NCI-H1694 (cell line): Measurements from ENCODE around the gene OR13A1.
"Not testable (repeated sequence)": the region's sequence is repeated elsewhere in the genome, so short reads cannot be mapped to it uniquely, and the experiment has no call there.

Experiments used
- DNase-seq: peaks from one replicate; lab custom pipeline; 2025; lab: John Stamatoyannopoulos, UW

OR13A1 gene, protein sequence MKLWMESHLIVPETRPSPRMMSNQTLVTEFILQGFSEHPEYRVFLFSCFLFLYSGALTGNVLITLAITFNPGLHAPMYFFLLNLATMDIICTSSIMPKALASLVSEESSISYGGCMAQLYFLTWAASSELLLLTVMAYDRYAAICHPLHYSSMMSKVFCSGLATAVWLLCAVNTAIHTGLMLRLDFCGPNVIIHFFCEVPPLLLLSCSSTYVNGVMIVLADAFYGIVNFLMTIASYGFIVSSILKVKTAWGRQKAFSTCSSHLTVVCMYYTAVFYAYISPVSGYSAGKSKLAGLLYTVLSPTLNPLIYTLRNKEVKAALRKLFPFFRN

DNA sequence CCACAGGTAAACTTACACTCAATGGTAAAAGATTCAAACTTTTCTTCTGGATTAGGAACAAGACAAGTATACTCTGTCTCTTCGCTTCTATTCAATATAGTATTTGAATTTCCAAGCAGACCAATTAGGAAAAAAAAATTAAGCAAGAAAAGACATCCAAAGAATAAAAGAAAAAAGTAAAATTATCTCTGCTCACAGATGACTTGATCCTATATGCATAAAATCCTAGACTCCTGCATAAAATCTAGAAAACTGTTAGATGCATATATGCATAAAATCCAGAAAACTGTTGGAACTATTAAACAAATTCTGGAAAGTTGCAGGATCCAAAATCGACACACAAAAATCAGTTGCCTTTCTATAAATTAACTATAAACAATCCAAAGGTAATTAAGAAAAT lies at the start of gene OR13A1:
Gene OR13A1 (minus strand): TSS at position 101 of the 400 bp plus-strand sequence. CDS start 11,186 bp downstream, outside the sequence.
- DNase-seq, result no peak

DNA sequence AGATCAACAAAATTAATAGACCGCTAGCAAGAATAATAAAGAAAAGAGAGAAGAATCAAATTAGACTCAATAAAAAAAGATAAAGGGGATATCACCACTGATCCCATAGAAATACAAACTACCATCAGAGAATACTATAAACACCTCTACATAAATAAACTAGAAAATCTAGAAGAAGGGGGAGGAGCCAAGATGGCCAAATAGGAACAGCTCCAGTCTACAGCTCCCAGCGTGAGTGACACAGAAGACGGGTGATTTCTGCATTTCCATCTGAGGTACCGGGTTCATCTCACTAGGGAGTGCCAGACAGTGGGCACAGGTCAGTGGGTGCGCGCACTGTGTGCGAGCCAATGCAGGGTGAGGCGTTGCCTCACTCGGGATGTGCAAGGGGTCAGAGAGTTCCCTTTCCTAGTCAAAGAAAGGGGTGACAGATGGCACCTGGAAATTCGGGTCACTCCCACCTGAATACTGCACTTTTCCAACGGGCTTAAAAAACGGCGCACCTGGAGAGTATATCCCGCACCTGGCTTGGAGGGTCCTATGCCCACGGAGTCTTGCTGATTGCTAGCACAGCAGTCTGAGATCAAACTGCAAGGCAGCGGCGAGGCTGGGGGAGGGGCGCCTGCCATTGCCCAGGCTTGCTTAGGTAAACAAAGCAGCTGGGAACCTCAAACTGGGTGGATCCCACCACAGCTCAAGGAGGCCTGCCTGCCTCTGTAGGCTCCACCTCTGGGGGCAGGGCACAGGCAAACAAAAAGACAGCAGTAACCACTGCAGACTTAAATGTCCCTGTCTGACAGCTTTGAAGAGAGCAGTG lies 46.8 kb upstream of the OR13A1 start:
- DNase-seq, result not testable (repeated sequence)

DNA sequence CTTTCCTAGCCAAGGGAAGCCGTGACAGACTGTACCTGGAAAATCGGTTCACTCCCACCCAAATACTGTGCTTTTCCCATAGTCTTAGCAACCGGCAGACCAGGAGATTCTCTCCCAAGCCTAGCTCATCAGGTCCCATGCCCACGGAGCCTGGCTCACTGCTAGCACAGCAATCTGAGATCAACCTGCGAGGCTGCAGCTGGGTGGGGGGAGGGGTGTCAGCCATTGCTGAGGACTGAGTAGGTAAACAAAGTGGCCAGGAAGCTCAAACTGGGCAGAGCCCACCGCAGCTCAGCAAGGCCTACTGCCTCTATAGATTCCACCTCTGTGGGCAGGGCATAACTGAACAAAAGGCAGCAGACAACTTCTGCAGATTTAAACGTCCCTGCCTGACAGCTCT lies 43.6 kb upstream of the OR13A1 start:
- not testable (repeated sequence) for DNase-seq

DNA sequence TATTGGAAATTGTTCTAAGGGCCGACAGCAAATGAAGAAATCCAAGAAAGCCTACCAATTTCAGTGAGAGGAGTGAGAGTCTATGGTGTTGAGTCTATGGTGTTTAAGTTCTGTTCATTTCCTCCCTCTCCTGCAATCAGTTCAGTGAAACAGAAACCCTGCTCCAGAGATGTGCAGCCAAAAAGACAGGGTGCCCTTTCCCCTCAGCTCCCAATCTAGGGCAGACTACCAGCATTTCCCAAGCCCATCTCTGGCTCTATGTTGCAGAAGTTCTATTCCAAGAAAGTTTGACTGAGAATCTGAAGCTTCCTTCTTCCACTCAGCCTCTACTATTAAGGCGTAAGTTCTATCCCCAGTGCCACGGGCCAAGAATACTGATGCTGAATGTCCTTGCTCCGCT lies 40.1 kb upstream of the OR13A1 start:
- no peak for DNase-seq

DNA sequence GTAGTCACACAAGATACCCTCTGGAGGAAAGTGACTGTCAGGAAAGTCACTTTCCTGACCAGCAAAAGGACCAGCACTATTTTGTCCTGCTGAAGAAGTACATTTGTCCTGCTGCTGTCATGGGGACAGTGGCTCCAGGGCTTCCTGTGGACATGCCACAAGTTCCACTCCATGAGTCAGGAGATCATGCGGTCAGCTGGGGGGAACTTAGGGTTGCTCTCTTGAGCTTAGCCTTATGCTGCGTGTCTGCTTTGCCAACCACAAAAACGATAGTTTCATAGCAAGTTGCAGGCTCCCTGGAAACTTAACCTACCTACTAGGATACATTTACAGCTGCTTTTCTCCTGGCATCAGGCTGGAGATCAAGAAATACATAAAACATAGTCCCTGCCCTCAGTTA lies 38.9 kb upstream of the OR13A1 start:
- no peak for DNase-seq

DNA sequence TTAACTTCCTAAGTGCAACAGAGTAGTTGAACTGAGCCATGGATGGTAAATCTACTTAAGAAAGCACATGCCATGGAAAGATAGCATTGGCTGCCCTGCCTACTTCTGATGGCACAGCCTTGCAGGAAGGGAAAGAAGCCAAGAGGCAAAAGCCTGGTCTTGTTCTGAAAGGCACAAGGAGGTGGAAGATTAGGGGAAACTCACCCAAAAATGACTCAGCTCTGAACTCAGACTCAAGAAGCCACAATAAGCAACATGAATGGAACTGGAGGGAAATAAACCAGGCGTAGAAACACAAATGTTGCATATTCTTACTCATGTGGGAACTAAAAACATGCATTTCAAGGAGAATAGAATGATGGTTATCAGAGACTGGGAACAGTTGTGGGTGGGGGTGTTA lies 37.8 kb upstream of the OR13A1 start:
- no peak for DNase-seq

DNA sequence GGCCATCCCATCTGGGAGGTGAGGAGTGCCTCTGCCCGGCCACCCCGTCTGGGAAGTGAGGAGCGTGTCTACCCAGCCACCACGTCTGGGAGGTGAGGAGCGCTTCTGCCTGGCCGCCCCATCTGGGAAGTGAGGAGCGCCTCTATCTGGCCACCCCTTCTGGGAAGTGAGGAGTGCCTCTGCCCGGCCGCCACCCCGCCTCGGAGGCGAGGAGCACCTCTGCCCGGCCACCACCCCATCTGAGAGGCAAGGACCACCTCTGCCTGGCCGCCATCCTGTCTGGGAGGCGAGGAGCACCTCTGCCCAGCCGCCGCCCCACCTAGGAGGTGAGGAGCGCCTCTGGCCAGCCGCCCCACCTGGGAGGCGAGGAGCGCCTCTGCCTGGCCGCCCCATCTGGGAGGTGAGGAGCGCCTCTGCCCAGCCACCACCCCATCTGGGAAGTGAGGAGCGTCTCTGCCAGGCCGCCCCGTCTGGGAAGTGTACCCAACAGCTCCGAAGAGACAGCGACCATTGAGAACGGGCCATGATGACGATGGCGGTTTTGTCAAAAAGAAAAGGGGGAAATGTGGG lies 32.9 kb upstream of the OR13A1 start:
- DNase-seq, result not testable (repeated sequence)

DNA sequence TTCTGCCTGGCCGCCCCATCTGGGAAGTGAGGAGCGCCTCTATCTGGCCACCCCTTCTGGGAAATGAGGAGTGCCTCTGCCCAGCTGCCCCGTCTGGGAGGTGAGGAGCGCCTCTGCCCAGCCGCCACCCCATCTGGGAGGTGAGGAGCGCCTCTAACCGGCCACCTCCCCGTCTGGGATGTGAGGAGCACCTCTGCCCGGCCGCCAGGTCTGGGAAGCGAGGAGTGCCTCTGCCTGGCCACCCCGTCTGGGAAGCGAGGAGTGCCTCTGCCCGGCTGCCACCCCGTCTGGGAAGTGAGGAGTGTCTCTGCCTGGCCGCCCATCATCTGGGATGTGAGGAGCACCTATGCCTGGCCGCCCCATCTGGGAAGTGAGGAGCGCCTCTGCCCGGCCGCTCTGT lies 32.1 kb upstream of the OR13A1 start:
- not testable (repeated sequence) for DNase-seq

DNA sequence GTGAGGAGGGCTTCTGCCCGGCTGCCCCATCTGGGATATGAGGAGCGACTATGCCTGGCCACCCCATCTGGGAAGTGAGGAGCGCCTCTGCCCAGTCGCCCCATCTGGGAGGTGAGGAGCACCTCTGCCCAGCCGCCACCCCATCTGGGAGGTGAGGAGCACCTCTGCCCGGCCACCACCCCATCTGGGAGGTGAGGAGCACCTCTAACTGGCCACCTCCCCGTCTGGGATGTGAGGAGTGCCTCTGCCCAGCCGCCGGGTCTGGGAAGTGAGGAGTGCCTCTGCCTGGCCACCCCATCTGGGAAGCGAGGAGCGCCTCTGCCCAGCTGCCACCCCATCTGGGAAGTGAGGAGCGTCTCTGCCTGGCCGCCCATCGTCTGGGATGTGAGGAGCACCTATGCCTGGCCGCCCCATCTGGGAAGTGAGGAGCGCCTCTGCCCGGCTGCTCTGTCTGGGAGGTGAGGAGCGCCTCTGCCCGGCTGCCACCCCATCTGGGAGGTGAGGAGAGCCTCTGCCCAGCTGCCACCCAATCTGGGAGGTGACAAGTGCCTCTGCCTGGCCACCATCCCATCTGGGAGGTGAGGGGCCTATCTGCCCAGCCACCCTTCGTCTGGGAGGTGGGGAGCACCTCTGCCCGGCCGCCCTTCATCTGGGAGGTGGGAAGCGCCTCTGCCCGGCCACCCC lies 31.4 kb upstream of the OR13A1 start:
- DNase-seq, result not testable (repeated sequence)

DNA sequence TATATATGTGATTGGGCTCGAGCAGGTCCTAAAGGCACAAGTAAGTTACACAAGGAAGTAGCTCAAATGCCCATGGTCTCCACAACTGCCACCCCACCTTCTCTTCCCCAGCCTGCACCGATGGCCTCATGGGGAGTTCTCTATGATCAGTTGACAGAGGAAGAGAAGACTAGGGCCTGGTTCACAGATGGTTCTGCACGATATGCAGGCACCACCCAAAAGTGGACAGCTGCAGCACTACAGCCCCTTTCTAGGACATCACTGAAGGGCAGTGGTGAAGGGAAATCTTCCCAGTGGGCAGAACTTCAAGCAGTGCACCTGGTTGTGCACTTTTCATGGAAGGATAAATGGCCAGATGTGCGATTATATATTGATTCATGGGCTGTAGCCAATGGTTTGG lies 25.0 kb upstream of the OR13A1 start:
- DNase-seq, result not testable (repeated sequence)

DNA sequence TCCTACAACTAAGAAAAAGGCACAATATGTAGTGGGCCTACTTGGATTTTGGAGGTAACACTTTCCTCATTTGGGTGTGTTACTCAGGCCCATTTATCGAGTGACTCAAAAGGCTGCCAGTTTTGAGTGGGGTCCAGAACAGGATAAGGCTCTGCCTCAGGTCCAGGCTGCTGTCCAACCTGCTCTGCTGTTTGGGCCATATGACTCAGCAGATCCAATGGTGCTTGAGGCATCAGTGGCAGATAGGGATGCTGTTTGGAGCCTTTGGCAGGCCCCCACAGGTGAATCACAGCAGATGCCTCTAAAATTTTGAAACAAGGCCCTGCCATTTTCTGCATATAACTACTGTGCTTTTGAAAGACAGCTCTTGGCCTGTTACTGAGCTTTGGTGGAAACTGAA lies 24.5 kb upstream of the OR13A1 start:
- no peak for DNase-seq

DNA sequence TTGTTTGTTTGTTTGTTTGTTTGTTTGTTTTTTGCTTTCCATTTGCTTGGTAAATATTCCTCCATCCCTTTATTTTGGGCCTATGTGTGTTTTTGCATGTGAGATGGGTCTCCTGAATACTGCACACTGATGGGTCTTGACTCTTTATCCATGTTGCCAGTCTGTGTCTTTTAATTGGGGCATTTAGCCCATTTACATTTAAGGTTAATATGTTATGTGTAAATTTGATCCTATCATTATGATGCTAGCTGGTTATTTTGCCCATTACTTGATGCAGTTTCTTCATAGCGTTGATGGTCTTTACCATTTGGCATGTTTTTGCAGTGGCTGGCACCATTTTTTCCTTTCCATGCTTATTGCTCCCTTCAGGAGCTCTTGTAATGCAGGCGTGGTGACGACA lies 16.4 kb upstream of the OR13A1 start:
- DNase-seq, result not testable (repeated sequence)

DNA sequence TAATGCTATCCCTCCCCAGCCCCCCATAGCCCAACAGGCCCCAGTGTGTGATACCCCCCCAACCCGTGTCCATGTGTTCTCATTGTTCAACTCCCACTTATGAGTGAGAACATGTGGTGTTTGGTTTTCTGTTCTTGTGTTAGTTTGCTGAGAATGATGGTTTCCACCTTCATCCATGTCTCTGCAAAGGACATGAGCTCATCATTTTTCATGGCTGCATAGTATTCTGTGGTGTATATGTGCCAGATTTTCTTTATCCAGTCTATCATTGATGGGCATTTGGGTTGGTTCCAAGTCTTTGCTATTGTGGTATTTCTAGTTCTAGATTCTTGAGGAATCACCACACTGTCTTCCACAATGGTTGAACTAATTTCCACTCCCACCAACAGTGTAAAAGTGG lies 11.5 kb upstream of the OR13A1 start:
- not testable (repeated sequence) for DNase-seq

DNA sequence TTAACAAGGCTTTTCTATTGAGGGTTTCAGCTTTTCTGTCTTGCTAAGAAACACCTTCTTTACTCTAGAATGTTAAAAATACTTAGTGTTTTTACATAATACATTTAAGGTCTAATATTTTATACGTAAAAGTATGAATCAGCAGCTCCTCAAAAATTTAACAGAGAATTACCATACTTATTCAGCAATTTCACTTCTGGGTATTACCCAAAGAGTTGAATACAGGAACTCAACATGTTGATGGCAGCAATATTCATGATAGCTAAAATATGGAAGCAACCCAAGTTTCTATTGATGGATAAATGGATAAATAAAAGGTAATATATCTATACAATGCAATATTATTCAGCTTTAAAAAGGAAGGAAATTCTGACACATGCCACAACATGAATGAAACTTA lies 9.7 kb upstream of the OR13A1 start:
- DNase-seq, result no peak

DNA sequence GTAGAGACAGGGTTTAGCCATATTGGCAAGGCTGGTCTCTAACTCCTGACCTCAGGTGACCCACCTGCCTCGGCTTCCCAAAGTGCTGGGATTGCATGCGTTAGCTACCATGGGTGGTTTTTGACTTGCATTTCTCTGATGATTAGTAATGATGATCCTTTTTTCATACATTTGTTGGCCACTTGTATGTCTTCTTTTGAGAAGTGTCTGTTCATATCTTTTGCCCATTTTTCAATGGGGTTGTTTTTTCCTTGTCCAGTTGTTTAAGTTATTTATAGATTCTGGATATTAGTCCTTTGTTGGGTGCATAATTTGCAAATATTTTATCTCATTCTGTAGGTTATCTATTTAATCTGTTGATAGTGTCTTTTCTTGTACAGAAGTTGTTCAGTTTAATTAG lies 4.3 kb upstream of the OR13A1 start:
- DNase-seq, result no peak

DNA sequence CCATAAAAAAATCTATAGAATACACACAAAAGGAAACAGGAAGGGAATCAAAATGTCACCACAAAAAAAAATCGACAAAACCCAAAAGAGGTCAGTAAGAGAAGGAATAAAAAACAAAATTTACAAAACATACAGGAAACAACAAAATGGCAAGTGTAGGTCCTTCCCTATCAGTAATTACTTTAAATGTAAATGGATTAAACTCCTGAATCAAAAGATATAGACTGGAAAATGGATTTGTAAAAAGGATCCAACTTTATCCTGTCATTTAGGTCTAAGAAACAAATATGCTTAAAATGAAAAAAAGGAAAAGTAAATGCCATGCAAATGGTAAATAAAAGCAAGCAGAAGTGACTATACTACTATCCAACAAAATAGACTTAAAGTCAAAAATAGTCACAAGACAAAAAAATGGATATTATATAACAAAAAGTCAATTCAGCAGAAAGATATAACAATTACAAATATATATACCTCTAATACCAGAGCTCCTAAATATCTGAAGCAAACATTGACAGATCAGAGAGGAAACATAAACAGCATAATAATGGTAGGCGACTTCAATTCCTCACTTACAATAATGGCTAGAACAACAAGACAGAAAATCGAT lies 2.0 kb downstream of the OR13A1 start:
- no peak for DNase-seq

DNA sequence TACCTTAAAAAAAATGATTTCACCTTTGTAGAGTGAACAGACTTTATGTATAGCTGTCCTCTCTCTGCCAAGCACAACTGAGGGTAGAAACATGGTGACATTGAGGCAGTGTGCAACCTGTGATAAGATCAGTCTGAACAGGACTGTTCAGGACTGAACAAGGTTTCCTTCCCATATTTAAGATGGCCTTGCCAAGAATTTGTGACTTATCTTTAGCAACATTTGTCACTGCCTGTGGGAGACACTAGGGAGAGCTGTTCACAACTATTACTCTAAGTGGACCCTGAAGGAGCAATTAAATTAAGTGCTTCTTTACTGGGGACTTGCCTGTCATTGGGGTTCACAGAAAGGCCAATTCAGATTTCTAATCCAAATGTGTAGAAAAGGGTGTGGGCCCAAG lies 6.7 kb downstream of the OR13A1 start:
- no peak for DNase-seq

DNA sequence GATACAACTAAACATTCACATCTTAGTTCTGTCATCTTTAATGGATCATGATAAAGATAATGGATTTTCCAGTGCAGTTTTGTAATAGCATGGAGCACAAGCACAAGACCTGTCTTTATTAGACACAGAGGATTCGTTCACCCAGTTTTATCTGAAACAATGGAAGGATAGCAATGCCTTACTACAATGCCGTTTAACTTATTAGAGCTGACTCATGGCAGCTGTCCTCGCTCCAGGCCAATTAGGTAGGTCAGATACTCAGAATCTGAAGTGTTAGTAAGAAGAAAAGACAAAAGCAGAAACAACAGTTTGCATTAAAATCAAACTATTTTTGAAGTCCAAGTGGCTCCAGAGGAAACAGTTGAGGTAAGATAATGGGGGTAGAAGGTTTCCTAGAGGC lies 12.8 kb downstream of the OR13A1 start:
- no peak for DNase-seq

DNA sequence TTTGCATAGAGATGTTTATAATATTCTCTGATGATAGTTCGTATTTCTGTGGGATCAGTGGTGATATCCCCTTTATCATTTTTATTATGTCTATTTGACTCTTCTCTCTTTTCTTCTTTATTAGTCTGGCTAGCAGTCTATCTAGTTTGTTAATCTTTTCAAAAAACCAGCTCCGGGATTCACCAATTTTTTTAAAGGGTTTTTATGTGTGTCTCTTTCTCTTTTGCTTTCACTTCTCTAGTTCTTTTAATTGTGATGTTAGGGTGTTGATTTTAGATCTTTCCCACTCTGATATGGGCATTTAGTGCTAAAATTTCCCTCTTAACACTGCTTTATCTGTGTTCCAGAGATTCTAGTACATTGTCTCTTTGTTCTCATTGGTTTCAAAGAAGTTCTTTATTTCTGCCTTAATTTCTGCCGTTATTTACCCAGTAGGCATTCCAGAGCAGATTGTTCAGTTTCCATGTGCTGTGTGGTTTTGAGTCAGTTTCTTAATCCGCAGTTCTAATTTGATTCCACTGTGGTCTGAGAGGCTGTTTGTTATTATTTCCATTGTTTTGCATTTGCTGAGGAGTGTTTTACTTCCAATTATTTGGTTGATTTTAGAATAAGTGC lies 17.0 kb downstream of the OR13A1 start:
- not testable (repeated sequence) for DNase-seq

DNA sequence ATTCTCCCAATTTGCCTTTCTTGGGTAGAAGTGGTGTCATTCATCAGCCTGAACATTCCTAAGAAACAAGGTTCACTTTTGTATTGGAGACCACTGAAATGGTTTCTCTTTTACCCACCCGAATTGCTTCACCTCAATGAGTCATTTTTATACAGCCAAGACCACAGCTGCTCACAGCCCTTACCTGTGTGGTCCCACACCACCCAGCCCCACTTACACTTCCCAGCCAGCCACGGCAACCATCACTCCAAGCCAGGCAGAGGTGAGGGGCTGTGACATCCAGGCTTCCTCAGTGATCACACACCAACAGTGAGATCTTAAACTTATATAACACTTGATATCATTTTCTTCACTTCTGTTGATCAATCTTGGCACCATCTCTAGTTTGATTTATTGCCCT lies 20.7 kb downstream of the OR13A1 start:
- DNase-seq, result no peak

DNA sequence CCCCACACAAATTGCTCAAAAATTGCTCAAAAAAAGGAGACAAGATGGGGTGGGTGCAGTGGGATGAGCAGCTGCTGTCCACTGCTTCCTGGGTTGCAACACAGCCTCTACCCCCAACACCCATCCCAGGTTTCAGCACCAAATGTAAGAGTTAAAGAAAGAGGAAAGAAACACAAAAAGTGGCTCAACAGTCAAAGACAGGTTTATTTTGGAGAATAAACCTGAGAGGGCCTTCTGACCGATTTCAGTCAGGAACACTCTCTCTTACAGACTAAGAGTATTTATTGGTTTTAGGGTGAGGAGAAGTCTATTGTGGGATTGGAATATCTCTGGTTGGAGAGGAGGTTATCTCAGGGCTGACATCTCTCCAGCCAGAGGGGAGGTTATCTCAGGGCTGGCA lies 28.4 kb downstream of the OR13A1 start:
- no peak for DNase-seq

DNA sequence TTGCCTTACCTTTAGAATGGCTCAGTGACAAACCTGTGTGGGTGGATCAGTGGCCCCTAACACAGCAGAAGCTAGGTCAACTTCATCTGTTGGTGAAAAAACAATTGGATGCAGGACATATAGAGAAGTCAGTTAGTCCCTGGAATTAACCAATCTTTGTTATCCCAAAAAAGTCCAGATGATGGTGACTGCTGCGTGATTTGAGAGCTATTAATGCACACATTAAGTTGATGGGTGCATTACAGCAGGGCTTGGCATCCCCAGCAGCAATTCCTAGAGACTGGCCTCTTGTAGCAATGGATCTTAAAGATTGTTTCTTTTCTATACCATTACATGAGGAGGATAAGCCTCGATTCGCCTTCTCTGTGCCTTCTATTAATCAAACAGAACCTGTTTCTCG lies 33.3 kb downstream of the OR13A1 start:
- no peak for DNase-seq
